OCI-LY3 (cell line): Measurements from ENCODE around the gene ZBTB43.

ENCODE experiments used
- CTCF ChIP-seq: fragments of 200-600, 300-600 bp; sonication (generic); IDR thresholded peaks from 2 replicates; pipeline ENCODE4 v1.5.1; 2014; ENCODE audit warnings: antibody characterized with exemption, low read length, low read depth
- EZH2phosphoT487 ChIP-seq: fragments of 200-600 bp; shearing (Covaris generic); IDR thresholded peaks from 2 replicates; pipeline ENCODE4 v1.6.1; 2018; ENCODE audit warnings: antibody characterized with exemption, mixed run types, low read depth

DNA sequence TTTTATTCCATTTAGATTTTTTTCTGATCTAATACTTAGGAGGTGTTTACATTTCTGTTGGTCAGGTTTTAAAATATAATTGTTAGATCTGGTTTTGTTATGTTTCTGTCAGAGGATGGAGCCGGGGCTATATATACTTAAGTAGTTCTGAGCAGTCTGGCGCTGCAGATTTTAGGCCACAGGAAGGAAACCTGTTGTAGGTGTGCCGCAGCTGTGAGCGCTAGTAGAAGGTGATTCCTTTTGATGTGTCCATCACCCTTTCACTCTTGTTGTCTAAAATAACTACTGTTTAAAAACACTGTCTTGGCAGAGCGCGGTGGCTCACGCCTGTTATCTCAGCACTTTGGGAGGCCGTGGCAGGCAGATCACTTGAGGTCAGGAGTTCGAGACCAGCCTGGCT lies 72.6 kb downstream of the ZBTB43 start:
- TF ChIP-seq CTCF = no peak
- no peak for TF ChIP-seq EZH2phosphoT487
